GM18507 (cell line): ENCODE results near the gene MGMT.

Experiments used
- DNase-seq: peaks from one replicate; pipeline ENCODE4 v3.0.0; 2011; ENCODE audit warnings: low read depth; ENCODE audit not compliant: insufficient read length; ENCODE audit errors: extremely low spot score
- FAIRE-seq: peaks from 2 replicates; lab custom pipeline; 2011; peaks lifted over from hg19 to GRCh38; lab: Jason Lieb, UNC

The MGMT gene

DNA sequence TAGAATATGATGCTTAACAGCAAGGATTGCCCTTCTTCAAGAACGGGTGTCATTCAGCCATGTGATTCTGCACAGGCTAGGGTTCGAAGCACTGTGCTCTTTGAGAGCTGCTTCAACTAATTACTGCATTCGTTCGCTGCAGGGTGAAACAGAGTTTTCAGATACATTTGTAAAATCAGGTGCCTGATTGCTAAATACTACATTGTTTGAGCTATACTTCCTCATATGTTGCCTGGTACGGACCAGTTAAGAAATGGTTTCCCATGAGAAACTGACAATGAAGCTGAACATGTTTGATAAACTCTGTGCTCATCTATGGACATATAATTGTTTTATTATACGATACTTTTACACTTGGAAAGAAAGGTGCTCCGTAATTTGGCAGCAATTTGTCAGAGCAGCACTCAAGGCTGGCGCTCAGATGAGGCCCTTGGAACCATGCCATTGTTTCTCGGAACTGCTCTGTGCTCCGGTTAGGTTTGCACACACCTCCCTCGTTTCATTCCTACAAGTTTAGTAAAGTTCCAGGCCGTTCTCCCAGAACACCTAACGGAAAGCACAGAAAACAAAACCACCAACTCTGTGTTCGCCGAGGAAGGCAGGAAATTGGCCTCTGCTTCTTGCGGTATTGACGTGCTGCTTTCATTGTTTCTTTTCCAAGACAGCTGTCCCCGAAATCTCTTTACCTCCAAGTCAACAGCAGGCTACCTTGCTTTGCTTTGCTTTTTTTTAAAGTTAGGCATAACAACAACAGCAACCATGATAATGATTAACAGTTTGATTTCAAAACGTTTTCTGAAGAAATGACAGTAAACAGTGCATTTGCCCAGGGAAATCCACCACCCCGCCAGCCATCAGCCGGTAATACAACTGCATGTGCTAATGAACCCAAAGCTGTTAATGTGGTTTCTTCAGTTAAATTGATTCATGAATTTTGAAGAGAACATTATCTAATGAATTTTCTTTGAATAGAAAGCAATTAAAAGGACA, 290.2 kb downstream of the MGMT start:
- DNase-seq: no peak
- FAIRE-seq: no peak

DNA sequence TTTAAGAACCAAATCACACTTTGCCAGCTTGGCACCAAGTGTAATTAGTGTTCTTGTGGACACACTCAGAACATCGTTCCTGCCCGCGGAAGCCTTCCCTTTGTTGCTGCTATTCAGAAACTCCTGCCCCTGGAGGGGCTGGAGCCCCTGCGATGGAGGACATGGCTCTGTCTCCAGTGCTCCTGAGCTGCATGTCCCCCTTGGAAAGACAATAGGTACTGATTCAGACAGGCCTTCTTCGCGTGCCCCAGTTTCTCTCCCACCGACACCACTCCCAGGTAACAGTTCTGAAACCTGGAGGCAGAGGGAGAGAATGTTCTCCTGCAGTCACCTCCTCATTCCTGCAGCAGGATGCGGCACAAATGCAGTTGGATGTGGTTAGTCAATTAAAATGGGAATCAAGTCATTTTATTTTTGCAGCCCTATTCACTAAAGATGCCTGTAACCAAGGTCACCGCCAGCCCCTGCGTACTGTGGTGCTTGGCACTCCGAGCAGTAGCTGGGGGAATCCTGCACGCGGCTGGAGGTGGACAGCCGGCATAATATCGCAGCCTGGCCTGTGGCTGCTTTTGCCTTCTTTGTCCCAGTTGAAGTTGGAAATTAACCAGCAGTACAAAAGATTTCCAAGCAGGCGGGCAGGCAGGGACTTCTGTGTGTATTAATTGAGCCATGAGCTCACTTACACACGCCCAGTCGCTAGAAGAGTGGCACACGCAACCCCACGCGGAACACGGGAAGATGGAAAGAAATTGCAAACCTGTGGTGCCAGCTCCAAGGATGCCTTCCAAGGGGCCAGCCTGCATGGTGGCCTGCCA, 291.4 kb downstream of the MGMT start:
- FAIRE-seq: no peak
- no peak for DNase-seq

DNA sequence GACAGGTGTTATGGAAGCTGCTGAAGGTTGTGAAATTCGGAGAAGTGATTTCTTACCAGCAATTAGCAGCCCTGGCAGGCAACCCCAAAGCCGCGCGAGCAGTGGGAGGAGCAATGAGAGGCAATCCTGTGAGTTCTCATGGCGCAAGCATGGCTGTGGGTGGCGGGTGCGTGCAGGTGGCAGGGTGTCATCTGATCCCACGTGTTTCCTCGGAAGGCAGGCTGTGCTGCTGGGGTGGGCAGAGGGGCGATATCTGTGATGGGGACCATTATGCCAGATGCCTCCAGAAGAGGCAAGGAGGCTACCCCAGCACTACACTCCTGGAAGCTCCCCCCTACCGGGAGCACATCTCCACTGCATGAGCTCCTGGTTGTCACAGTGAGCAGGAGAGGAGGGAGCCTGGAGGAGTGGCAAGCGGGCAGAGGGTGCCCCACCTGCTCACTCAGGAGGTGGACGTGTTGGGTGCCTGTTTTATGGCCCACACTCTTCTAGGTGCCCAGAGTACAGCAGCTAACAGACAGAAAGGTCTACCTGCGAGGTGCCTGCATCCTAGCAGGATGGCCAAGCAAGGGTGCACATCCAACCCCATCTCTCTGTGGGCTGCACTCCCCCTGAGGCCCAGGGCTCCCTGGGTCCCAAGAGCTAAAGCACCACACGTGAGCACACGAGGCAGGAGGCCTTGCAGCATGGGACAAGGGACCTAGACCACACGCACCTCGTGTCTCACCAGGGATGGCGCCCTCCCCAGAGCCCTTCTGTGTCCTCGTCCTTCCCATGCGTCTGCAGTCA, 292.4 kb downstream of the MGMT start:
- FAIRE-seq (no peak), DNase-seq (no peak)

- FAIRE-seq (no peak), DNase-seq (no peak)
Observed at GRCh38 chr10:129760003-129760315, 292.9 kb downstream of the MGMT start.

DNA sequence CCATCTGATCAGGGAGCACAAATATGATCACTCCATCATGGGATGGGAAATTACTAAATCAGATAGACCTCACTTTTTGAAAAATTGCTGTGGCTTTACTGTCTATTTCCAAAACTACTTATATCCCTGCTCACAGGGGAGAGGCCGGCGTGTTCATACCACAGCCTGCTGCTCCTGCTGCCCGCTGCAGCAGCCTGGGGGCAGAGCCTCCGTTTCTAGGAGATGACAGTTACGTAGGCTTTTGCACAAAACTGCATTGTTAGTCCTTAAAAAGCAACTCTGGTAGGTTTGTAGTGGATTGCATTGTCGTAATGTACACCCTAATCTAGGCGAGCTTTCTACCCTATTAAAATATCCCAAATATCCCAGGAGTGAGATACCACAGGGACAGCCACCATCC, 293.4 kb downstream of the MGMT start:
- FAIRE-seq (no peak), DNase-seq (no peak)

GRCh38 chr10:129761197-129761972, 294.3 kb downstream of the MGMT start:
- DNase-seq: no peak
- no peak for FAIRE-seq

DNA sequence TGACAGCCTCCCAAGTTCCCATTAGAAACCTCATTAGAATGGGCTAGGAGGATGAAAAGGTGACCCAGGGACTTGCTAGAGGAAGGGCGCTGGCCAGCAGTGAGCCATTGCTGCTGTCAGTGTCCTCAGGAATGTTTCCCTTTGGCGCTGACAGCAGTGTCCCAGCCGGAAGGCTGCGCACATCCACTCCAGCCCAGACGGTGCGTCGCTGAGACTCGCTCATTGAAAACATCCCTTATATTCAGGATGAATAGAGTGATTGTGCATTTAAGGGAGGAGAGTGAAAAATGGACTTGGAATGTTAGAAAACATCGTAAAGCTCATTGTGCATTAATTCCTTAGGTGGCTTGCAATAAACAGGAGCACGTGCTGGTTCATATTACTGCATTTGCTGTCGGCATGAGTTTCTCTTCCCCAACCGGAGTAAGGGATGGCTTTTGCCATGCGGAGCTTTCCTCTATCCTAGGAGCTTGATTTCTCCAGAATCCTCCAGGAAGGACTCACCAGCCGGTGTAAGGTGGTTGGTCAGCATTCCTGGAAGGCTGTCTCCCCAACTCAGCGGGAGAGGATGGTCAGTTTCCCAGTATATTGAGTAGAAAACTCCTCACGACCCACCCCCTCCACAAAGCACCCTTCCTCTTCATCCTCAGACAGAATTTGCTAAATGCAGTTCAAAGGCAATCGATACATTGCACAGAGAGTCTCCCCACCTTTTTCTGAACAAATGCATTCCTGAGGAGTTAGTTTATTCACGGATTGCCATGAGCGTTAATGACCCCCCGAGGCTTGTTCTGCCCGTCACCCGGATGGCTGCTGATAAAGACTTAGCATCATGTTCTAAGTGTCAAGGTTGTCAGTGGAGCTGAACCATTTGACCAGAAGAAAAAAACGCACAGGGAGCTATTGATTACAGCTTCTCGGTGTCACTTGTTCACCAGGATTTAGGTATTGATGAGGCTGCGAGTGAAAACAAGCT, 295.2 kb downstream of the MGMT start:
- no peak for FAIRE-seq
- DNase-seq: no peak

DNA sequence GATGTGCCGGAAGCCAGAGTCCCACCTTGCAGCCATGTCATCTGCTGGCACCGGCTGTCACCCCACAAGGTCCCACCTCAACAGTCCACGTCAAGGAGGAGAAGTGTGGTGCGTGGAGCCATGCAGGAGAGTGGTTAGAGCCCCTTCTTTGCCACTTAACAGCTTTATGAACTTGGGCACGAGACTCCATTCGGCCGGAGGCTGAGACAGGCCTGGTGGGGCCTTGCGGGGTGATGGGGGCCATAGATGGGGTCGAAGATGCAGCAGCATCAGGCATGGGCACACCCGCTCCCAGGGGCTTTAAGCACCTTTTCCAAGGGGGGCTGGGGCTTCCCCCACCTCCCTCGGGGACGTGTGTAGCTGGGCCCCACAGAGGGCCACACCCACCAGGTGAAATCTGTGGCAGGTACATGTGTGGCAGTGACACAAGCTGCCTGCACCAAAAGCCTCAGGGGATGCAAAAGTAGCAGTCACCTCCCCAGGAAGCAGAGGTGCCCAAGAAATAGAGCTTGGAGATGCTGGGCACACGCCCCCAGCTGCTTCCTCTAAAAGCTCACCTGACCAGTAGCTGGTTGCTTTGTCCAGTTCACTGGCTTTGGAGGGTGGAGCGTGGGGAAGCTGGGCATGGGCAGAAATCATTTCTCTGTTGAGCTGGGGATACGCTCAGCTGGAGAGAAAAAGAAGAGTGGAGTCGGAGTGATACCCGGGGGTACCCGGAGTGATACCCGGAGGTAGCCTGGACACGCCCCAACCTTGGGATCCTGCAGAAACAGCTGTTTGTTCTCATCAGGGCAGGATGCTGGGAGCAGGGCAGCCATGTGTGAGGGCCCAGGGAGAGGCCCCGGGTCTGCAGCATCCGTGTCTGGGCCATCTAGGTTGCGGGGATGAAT, 297.2 kb downstream of the MGMT start:
- no peak for DNase-seq
- no peak for FAIRE-seq

DNA sequence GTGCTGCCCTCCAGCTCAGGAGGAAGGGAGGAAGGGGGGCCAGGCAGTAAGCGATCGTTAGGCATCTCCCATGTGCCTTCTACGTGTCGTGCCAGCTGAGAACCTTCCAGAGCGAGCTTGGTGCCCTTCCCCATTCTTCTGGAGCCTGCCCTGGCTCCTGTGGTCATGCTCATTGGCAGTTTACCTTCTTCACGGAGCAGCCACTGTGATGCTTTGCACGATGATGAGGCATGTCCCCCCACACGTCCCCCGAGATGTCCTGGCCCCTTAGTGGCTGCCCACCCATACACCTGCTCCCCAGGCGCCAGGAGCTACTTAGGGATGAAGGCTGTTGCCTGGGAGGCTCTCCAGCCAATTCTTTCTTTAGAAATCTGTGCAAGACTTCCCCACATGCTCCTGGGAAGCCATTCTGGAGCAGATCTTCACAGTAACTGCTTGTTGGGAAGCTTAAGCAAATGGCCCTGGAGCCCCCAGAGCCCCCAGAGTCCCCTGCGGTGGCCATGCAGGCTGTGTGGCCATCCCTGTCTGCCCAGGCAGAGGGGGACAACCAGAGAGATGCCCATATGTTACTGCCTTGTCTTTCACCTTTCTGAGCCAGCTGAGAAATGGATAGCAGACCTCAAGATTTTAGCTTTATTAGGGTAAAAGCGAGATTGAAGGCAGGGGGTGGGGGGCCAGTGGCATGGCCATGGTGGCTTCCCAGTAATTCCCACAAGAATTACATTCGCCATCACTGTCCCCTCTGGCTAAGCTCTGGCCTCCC, 298.0 kb downstream of the MGMT start:
- no peak for DNase-seq
- no peak for FAIRE-seq

GRCh38 chr10:129765664-129766550, 298.9 kb downstream of the MGMT start:
- DNase-seq (no peak), FAIRE-seq (no peak)

DNA sequence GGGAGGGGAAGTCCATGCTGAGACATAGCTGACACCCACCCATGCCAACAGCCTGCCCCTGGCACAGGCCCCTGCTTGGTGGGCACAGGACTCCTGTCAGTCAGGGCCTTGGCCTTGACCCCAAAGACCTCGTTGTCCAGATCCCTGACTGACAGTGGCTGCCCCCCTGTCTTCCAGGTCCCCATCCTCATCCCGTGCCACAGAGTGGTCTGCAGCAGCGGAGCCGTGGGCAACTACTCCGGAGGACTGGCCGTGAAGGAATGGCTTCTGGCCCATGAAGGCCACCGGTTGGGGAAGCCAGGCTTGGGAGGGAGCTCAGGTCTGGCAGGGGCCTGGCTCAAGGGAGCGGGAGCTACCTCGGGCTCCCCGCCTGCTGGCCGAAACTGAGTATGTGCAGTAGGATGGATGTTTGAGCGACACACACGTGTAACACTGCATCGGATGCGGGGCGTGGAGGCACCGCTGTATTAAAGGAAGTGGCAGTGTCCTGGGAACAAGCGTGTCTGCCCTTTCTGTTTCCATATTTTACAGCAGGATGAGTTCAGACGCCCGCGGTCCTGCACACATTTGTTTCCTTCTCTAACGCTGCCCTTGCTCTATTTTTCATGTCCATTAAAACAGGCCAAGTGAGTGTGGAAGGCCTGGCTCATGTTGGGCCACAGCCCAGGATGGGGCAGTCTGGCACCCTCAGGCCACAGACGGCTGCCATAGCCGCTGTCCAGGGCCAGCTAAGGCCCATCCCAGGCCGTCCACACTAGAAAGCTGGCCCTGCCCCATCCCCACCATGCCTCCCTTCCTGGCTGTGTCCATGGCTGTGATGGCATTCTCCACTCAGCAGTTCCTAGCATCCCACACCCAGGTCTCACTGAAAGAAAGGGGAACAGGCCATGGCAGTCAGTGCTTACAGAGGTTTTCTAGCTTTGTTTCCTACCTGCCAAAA, 299.8 kb downstream of the MGMT start:
- DNase-seq: no peak
- no peak for FAIRE-seq

- FAIRE-seq: no peak
- DNase-seq: no peak
Observed at GRCh38 chr10:129767751-129768150, 300.7 kb downstream of the MGMT start.

DNA sequence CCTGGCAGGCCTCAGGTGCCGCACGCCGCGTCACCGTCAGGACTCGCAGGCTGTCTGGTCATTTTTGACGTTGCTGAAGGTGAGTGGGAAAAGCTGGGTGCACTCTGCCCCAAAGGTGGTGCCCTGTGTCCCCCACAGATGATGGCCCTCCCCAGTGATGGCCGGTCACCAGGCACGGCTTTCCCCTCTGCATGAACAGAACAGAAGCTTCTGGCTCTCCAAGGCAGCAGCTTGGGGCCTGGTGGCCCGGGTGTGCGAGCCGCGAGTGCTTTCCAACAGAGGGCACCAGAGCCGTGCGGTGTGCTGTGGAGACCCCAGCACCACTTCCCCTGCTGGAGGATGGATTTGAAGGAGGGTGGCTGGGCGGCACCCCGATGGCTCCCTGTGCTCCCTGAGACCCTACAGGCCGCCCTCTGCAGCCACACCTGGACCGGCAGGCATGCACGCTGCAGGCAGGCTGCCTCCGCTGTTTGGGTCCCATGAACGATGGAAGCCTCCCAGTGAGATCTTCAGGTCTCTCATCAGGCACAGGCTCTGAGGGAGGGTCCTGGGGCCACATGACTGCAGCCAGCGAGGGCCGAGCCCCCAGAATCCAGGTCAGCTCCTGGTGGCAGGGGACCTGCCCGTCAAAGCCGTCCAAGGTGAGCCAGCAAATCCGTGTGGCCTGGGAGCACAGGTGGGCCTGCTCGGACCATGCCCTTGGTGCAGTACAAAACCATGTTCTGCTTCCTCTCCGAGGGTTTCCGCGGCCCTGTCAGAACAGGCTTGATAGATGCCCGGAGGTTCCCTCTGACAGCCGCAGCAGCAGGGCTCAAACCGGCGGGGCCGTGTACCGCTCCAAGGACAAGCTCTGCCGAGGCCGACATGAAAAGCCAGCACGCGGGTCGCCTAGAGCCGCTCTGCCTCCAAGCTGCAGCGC, 301.7 kb downstream of the MGMT start:
- DNase-seq: no peak
- FAIRE-seq: no peak
